Stomach (tissue), 9 donors: ENCODE measurements around the gene F12. TPM values are rescaled to one million over a fixed set of nuclear protein-coding genes. Genes with fewer than 3 reads are reported as not detected.

Source experiments
- DNase-seq, 2 donors: peaks; one replicate each; pipeline versions ENCODE4 v3.0.0 to v3.0.0-alpha.2; 2013 to 2019
- H3K27ac ChIP-seq, 5 donors: fragments of 200-600 bp in 4 of 5; sonication (generic) in 4 of 5; one replicate each; pipeline ENCODE4 v1.5.1; 2013 to 2019; ENCODE audit warnings: mild to moderate bottlenecking in 1 of 5, moderate library complexity in 1 of 5
- H3K27me3 ChIP-seq, 3 donors: fragments of 200-600 bp; sonication (generic); one replicate each; pipeline ENCODE4 v1.5.1; 2017 to 2019; ENCODE audit warnings: mixed run types in 1 of 3
- H3K36me3 ChIP-seq, 4 donors: fragments of 200-600 bp; sonication (generic); 1 replicate in 3 of 4; 2 replicates in 1 of 4; pipeline ENCODE4 v1.5.1; 2016 to 2019
- H3K4me1 ChIP-seq, 4 donors: fragments of 200-600 bp; sonication (generic); one replicate each; pipeline ENCODE4 v1.5.1; 2016 to 2019
- H3K4me3 ChIP-seq, 4 donors: fragments of 200-600 bp; sonication (generic) in 3 of 4; one replicate each; pipeline ENCODE4 v1.5.1; 2016 to 2019; ENCODE audit warnings: mild to moderate bottlenecking in 1 of 4
- H3K9me3 ChIP-seq, 4 donors: fragments of 200-600 bp; sonication (generic); one replicate each; pipeline ENCODE4 v1.5.1; 2016 to 2019
- CTCF ChIP-seq, 7 experiments: fragments of 450-650 bp in 4 of 7; fragments of 200-600 bp in 3 of 7; sonication (generic) in 3 of 7; IDR thresholded peaks; one replicate each; pipeline ENCODE4 v1.5.1; 2016 to 2019; ENCODE audit warnings: antibody characterized with exemption in 7 of 7, control low read depth in 2 of 7, mild to moderate bottlenecking in 1 of 7
- EP300 ChIP-seq: sonication (generic); formaldehyde crosslinking; IDR thresholded peaks from one replicate; pipeline ENCODE4 v1.6.1; 2017; ENCODE audit warnings: antibody characterized with exemption
- POLR2A ChIP-seq, 4 donors: fragments of 450-650 bp; IDR thresholded peaks; one replicate each; pipeline ENCODE4 v1.6.1; 2016; ENCODE audit warnings: antibody characterized with exemption in 4 of 4, control low read depth in 2 of 4, mild to moderate bottlenecking in 1 of 4, moderate library complexity in 1 of 4
- POLR2AphosphoS5 ChIP-seq, 3 donors: sonication (generic); formaldehyde crosslinking; IDR thresholded peaks; one replicate each; pipeline ENCODE4 v1.6.1; 2016; ENCODE audit warnings: antibody characterized with exemption in 3 of 3
- WGBS, 5 donors: extraction: QIAGEN DNeasy Blood & Tissue Kit in 3 of 5; methylation state at CpG; one replicate each; pipeline versions ENCODE4 v1.1.5 to v1.1.7; 2013 to 2018; 5-methylcytosine and 5-hydroxymethylcytosine counted together
- intact Hi-C: fragments of 100-400 bp; cut with DNase I; formaldehyde crosslinking; loops from one replicate; pipeline ENCODE4 v1.15.1; 2023; ENCODE audit warnings: low total_unique reads
- polyA plus RNA-seq, 3 donors: library from polyadenylated mRNA; stranded (reverse); fragments of 200-250 nt; gene quantifications; one replicate each; pipeline ENCODE4 v1.2.3, GENCODE V29; 2013
- total RNA-seq, 5 donors: library from RNA; depleted of rRNA; stranded (reverse); fragments of >200 nt; gene quantifications; one replicate each; pipeline versions ENCODE4 v1.1.0 to v1.2.3, GENCODE V29; 2014 to 2016
- donor health status: healthy with polysubstance abuse.
- donor health status: Bipolar disorder and iron deficiency.
- donor health status: healthy.

The F12 gene
- total and polyA plus RNA-seq, 8 donors, result 0.50 to 68.3 (median 33.0) TPM; not detected in 4

GRCh38 chr5:177438468-177438867 is 29.1 kb upstream of the F12 start:
- Histone ChIP-seq H3K4me1 (peaks cover 0 to 3% (median 0%) of the 10 kb centered on the region in 4 donors), H3K4me3 (no peak overlapping the region), H3K9me3 (no peaks in the 10 kb centered on the region), H3K36me3 (peaks cover 53 to 95% (median 93%) of the 10 kb centered on the region in 4 donors), H3K27ac (no peak overlapping the region), H3K27me3 (no peaks in the 10 kb centered on the region)
- TF ChIP-seq CTCF (IDR thresholded peaks at IDR 0.05) (no peak), POLR2AphosphoS5 (IDR thresholded peaks at IDR 0.05) (no peak), EP300 (no peak), POLR2A (IDR thresholded peaks at IDR 0.05) (no peak)
- no peak for DNase-seq
- WGBS, 5 donors, result 87 to 93% (median 93%) methylated on average over 10 of the region's 10 CpGs
- intact Hi-C loops, result no loop called here

- peaks cover 62 to 100% (median 99%) of the 10 kb centered on the region in 4 donors for H3K36me3 ChIP-seq
- DNase-seq, result no peak
- H3K9me3 ChIP-seq, result no peaks in the 10 kb centered on the region
- H3K27ac ChIP-seq, result no peak overlapping the region
- peaks cover 0 to 12% (median 3%) of the 10 kb centered on the region in 4 donors for H3K4me1 ChIP-seq
- H3K4me3 ChIP-seq, result no peak overlapping the region
- H3K27me3 ChIP-seq, result no peaks in the 10 kb centered on the region
- 52 to 77% (median 59%) methylated on average over 4 of the region's 4 CpGs for whole genome bisulfite sequencing, 5 donors
- TF ChIP-seq EP300 (no peak), POLR2AphosphoS5 (IDR thresholded peaks at IDR 0.05) (no peak), CTCF (IDR thresholded peaks at IDR 0.05) (no peak), POLR2A (IDR thresholded peaks at IDR 0.05) (no peak)
- intact Hi-C loops, result no loop called here
These were observed 28.3 kb upstream of the F12 start for GRCh38 chr5:177437623-177438022.

- DNase-seq, result no peak
- H3K36me3 ChIP-seq, result peaks cover 61 to 100% (median 98%) of the 10 kb centered on the region in 4 donors
- intact Hi-C loops, result no loop called here
- 94 to 98% (median 96%) methylated on average over 36 to 37 of the region's 37 CpGs for WGBS, 5 donors
- H3K4me1 ChIP-seq, result peaks cover 0 to 28% (median 18%) of the 10 kb centered on the region in 4 donors
- no peak overlapping the region for H3K27ac ChIP-seq
- H3K27me3 ChIP-seq, result no peaks in the 10 kb centered on the region
- H3K4me3 ChIP-seq, result no peak overlapping the region
- H3K9me3 ChIP-seq, result no peaks in the 10 kb centered on the region
- TF ChIP-seq CTCF (IDR thresholded peaks at IDR 0.05), result no peak
- TF ChIP-seq POLR2A (IDR thresholded peaks at IDR 0.05), result no peak
- no peak for TF ChIP-seq EP300
- no peak for TF ChIP-seq POLR2AphosphoS5 (IDR thresholded peaks at IDR 0.05)
These were observed 26.6 kb upstream of the F12 start for GRCh38 chr5:177435847-177436536.

- peaks cover 0 to 37% (median 24%) of the 10 kb centered on the region in 4 donors for H3K4me1 ChIP-seq
- intact Hi-C loops, result no loop called here
- DNase-seq, result no peak
- no peaks in the 10 kb centered on the region for H3K9me3 ChIP-seq
- no peaks in the 10 kb centered on the region for H3K27me3 ChIP-seq
- TF ChIP-seq POLR2AphosphoS5 (IDR thresholded peaks at IDR 0.05) (no peak), EP300 (no peak), POLR2A (IDR thresholded peaks at IDR 0.05) (no peak), CTCF (IDR thresholded peaks at IDR 0.05) (no peak)
- WGBS, 5 donors, result 90 to 95% (median 91%) methylated on average over 18 to 20 of the region's 20 CpGs
- peaks cover 57 to 100% (median 98%) of the 10 kb centered on the region in 4 donors for H3K36me3 ChIP-seq
- H3K4me3 ChIP-seq, result no peak overlapping the region
- H3K27ac ChIP-seq, result no peak overlapping the region
These were observed 25.8 kb upstream of the F12 start for GRCh38 chr5:177434942-177435738.
